ENCODE measurements around the gene TP53I11. TPM values are rescaled to one million over a fixed set of nuclear protein-coding genes. Genes with fewer than 3 reads are reported as not detected.

TP53I11 gene
- total and polyA plus RNA-seq, 2 experiments from 2014 or later: 23.5 to 43.9 TPM

- Mint-ChIP-seq H3K9me3 (no peaks in the 10 kb centered on the region), H3K27me3 (ENCODE audit: insufficient read depth, low read depth, poor library complexity) (peaks cover 26% of the 10 kb centered on the region), H3K4me1 (peaks cover 29% of the 10 kb centered on the region), H3K27ac (no peak overlapping the region), H3K36me3 (ENCODE audit: low read depth) (peaks cover 9% of the 10 kb centered on the region; the same call in 1 of the 3 replicates), H3K4me3 (no peak overlapping the region)
- ATAC-seq (no peak), DNase-seq (ENCODE audit: low spot score) (no peak)
- H3K27ac ChIP-seq (ENCODE audit: low read depth): no peak overlapping the region
- H2AFZ ChIP-seq: no peak overlapping the region
- no peak overlapping the region for H3K4me2 ChIP-seq
- no peaks in the 10 kb centered on the region for H3K79me2 ChIP-seq (replicated peaks; ENCODE audit: insufficient read depth)
- no peaks in the 10 kb centered on the region for H3K36me3 ChIP-seq (ENCODE audit: insufficient read depth)
- TF ChIP-seq EZH2phosphoT487 (IDR thresholded peaks at IDR 0.05; ENCODE audit: unreplicated experiment): no peak
- TF ChIP-seq EZH2 (IDR thresholded peaks at IDR 0.05; ENCODE audit: low read depth, unreplicated experiment): no peak
- TF ChIP-seq ZNF114 (CRISPR knock-in tag; IDR thresholded peaks at IDR 0.05): no peak
- no peak for TF ChIP-seq ZNF462 (CRISPR knock-in tag; IDR thresholded peaks at IDR 0.05)
- no peak for TF ChIP-seq ZNF331 (CRISPR knock-in tag; IDR thresholded peaks at IDR 0.05; ENCODE audit: low read depth)
- no peak for TF ChIP-seq POLR2AphosphoS5 (IDR thresholded peaks at IDR 0.05; ENCODE audit: low read depth)
- TF ChIP-seq CREB1 (CRISPR knock-in tag; IDR thresholded peaks at IDR 0.05; ENCODE audit: low read depth): no peak
- no peak for TF ChIP-seq STAT1 (IDR thresholded peaks at IDR 0.05; ENCODE audit: unreplicated experiment)
- no peak for TF ChIP-seq NANOG (IDR thresholded peaks at IDR 0.05; ENCODE audit: borderline replicate concordance)
- TF ChIP-seq REST (IDR thresholded peaks at IDR 0.05; ENCODE audit: unreplicated experiment): no peak
- peaks cover 11% of the 10 kb centered on the region for H3K4me1 ChIP-seq (ENCODE audit: insufficient read depth)
- no peaks in the 10 kb centered on the region for H3K9me2 ChIP-seq (ENCODE audit: insufficient read depth)
- no peaks in the 10 kb centered on the region for H4K20me1 ChIP-seq (replicated peaks; ENCODE audit: insufficient read depth)
- no peaks in the 10 kb centered on the region for H3F3A ChIP-seq (replicated peaks; ENCODE audit: low read depth)
- no peaks in the 10 kb centered on the region for H3K27me3 ChIP-seq (ENCODE audit: insufficient read depth)
- no peak overlapping the region for H3K4me3 ChIP-seq
Observed at GRCh38 chr11:44934110-44934509, 16.6 kb downstream of the TP53I11 start.

All from GM23338 (cell line).